ENCODE data around the gene CRPPA.

CRPPA gene

GRCh38 chr7:16419859-16420258, 1.5 kb downstream of the CRPPA start:
- H3K9me3 ChIP-seq (ENCODE audit: low read depth, low read length), result no peaks in the 10 kb centered on the region
- H3K36me3 ChIP-seq (ENCODE audit: insufficient read depth, low read length), result no peaks in the 10 kb centered on the region
- no peak for DNase-seq (ENCODE audit: low read depth, low spot score)
- no peak overlapping the region for H3K9ac ChIP-seq (ENCODE audit: insufficient read length)
- no peak for TF ChIP-seq POLR2AphosphoS5 (IDR thresholded peaks at IDR 0.05; ENCODE audit: borderline replicate concordance, low read depth, low read length)
- no peak for TF ChIP-seq EZH2 (IDR thresholded peaks at IDR 0.05)
- no peak for TF ChIP-seq FOXP2 (optimal IDR thresholded peaks at IDR 0.05; ENCODE audit: control extremely low read depth, extremely low read length, insufficient read depth)
- H3K4me3 ChIP-seq, result no peak overlapping the region
- H3K27ac ChIP-seq, result no peak overlapping the region

- no peak for TF ChIP-seq FOXP2 (optimal IDR thresholded peaks at IDR 0.05; ENCODE audit: control extremely low read depth, extremely low read length, insufficient read depth)
- TF ChIP-seq POLR2AphosphoS5 (IDR thresholded peaks at IDR 0.05; ENCODE audit: borderline replicate concordance, low read depth, low read length), result no peak
- TF ChIP-seq EZH2 (IDR thresholded peaks at IDR 0.05), result no peak
- H3K27ac ChIP-seq, result no peak overlapping the region
- H3K4me3 ChIP-seq, result no peak overlapping the region
- no peak for DNase-seq (ENCODE audit: low read depth, low spot score)
- H3K36me3 ChIP-seq (ENCODE audit: insufficient read depth, low read length), result no peaks in the 10 kb centered on the region
- H3K9ac ChIP-seq (ENCODE audit: insufficient read length), result no peak overlapping the region
- H3K9me3 ChIP-seq (ENCODE audit: low read depth, low read length), result no peaks in the 10 kb centered on the region
Observed at GRCh38 chr7:16419126-16419525, 2.2 kb downstream of the CRPPA start.

GRCh38 chr7:16417906-16418305, 3.4 kb downstream of the CRPPA start:
- H3K9me3 ChIP-seq (ENCODE audit: low read depth, low read length), result no peaks in the 10 kb centered on the region
- no peak overlapping the region for H3K4me3 ChIP-seq
- H3K27ac ChIP-seq, result no peak overlapping the region
- TF ChIP-seq EZH2 (IDR thresholded peaks at IDR 0.05), result no peak
- TF ChIP-seq FOXP2 (optimal IDR thresholded peaks at IDR 0.05; ENCODE audit: control extremely low read depth, extremely low read length, insufficient read depth), result no peak
- TF ChIP-seq POLR2AphosphoS5 (IDR thresholded peaks at IDR 0.05; ENCODE audit: borderline replicate concordance, low read depth, low read length), result no peak; the same call in 1 of the 2 replicates
- no peak overlapping the region for H3K9ac ChIP-seq (ENCODE audit: insufficient read length)
- no peak for DNase-seq (ENCODE audit: low read depth, low spot score)
- no peaks in the 10 kb centered on the region for H3K36me3 ChIP-seq (ENCODE audit: insufficient read depth, low read length)

GRCh38 chr7:16416289-16417282, 4.8 kb downstream of the CRPPA start:
- no peak for DNase-seq (ENCODE audit: low read depth, low spot score)
- TF ChIP-seq FOXP2 (optimal IDR thresholded peaks at IDR 0.05; ENCODE audit: control extremely low read depth, extremely low read length, insufficient read depth), result no peak
- Histone ChIP-seq H3K9me3 (ENCODE audit: low read depth, low read length) (no peaks in the 10 kb centered on the region), H3K9ac (ENCODE audit: insufficient read length) (no peak overlapping the region), H3K4me3 (no peak overlapping the region), H3K27ac (no peak overlapping the region), H3K36me3 (ENCODE audit: insufficient read depth, low read length) (no peaks in the 10 kb centered on the region)

- DNase-seq (ENCODE audit: low read depth, low spot score), result no peak
- no peaks in the 10 kb centered on the region for H3K9me3 ChIP-seq (ENCODE audit: low read depth, low read length)
- no peak overlapping the region for H3K9ac ChIP-seq (ENCODE audit: insufficient read length)
- no peak for TF ChIP-seq FOXP2 (optimal IDR thresholded peaks at IDR 0.05; ENCODE audit: control extremely low read depth, extremely low read length, insufficient read depth)
- no peak for TF ChIP-seq POLR2AphosphoS5 (IDR thresholded peaks at IDR 0.05; ENCODE audit: borderline replicate concordance, low read depth, low read length)
- no peak for TF ChIP-seq EZH2 (IDR thresholded peaks at IDR 0.05)
- H3K36me3 ChIP-seq (ENCODE audit: insufficient read depth, low read length), result no peaks in the 10 kb centered on the region
- no peak overlapping the region for H3K27ac ChIP-seq
- H3K4me3 ChIP-seq, result no peak overlapping the region
Observed at GRCh38 chr7:16412274-16413254, 8.8 kb downstream of the CRPPA start.

- no peak overlapping the region for H3K4me3 ChIP-seq
- no peak for TF ChIP-seq EZH2 (IDR thresholded peaks at IDR 0.05)
- no peak for TF ChIP-seq POLR2AphosphoS5 (IDR thresholded peaks at IDR 0.05; ENCODE audit: borderline replicate concordance, low read depth, low read length)
- no peak for TF ChIP-seq FOXP2 (optimal IDR thresholded peaks at IDR 0.05; ENCODE audit: control extremely low read depth, extremely low read length, insufficient read depth)
- no peak overlapping the region for H3K9ac ChIP-seq (ENCODE audit: insufficient read length)
- no peak for DNase-seq (ENCODE audit: low read depth, low spot score)
- no peaks in the 10 kb centered on the region for H3K36me3 ChIP-seq (ENCODE audit: insufficient read depth, low read length)
- no peaks in the 10 kb centered on the region for H3K9me3 ChIP-seq (ENCODE audit: low read depth, low read length)
- H3K27ac ChIP-seq, result no peak overlapping the region
Observed at GRCh38 chr7:16411391-16411790, 9.9 kb downstream of the CRPPA start.

- Histone ChIP-seq H3K4me3 (no peak overlapping the region), H3K9me3 (ENCODE audit: low read depth, low read length) (no peaks in the 10 kb centered on the region)
- no peak for DNase-seq (ENCODE audit: low read depth, low spot score)
Observed at GRCh38 chr7:16409777-16410176, 11.6 kb downstream of the CRPPA start.

GRCh38 chr7:16404636-16405035, 16.7 kb downstream of the CRPPA start:
- Histone ChIP-seq H3K27ac (no peak overlapping the region), H3K9me3 (ENCODE audit: low read depth, low read length) (no peaks in the 10 kb centered on the region; the same call in 1 of the 2 replicates), H3K4me3 (no peak overlapping the region), H3K36me3 (ENCODE audit: insufficient read depth, low read length) (no peaks in the 10 kb centered on the region), H3K9ac (ENCODE audit: insufficient read length) (no peak overlapping the region)
- TF ChIP-seq FOXP2 (optimal IDR thresholded peaks at IDR 0.05; ENCODE audit: control extremely low read depth, extremely low read length, insufficient read depth) (no peak), EZH2 (IDR thresholded peaks at IDR 0.05) (no peak)
- no peak for DNase-seq (ENCODE audit: low read depth, low spot score)

More at GRCh38 chr7:16409777-16410176, 11.6 kb downstream of the CRPPA start:
- H3K27ac ChIP-seq, result no peak overlapping the region
- H3K9ac ChIP-seq (ENCODE audit: insufficient read length), result no peak overlapping the region
- TF ChIP-seq FOXP2 (optimal IDR thresholded peaks at IDR 0.05; ENCODE audit: control extremely low read depth, extremely low read length, insufficient read depth) (no peak), POLR2AphosphoS5 (IDR thresholded peaks at IDR 0.05; ENCODE audit: borderline replicate concordance, low read depth, low read length) (no peak), EZH2 (IDR thresholded peaks at IDR 0.05) (no peak)
- H3K36me3 ChIP-seq (ENCODE audit: insufficient read depth, low read length), result no peaks in the 10 kb centered on the region
